CD4-positive, alpha-beta T cell treated with Interleukin-6 for 4 hours (primary cell): ENCODE measurements around the gene TNNT3.
"Not testable (repeated sequence)": the region's sequence is repeated elsewhere in the genome, so short reads cannot be mapped to it uniquely, and the experiment has no call there.

Experiments
- DNase-seq: peaks from one replicate; pipeline ENCODE4 v3.0.0-alpha.2; 2020; ENCODE audit warnings: mixed read lengths

TNNT3 gene

GRCh38 chr11:1936072-1936780, 16.7 kb downstream of the TNNT3 start:
- no peak for DNase-seq

GRCh38 chr11:1936781-1937615, 17.5 kb downstream of the TNNT3 start:
- DNase-seq: no peak

GRCh38 chr11:1937616-1938342, 18.3 kb downstream of the TNNT3 start:
- no peak for DNase-seq

GRCh38 chr11:1938343-1939005, 19.0 kb downstream of the TNNT3 start:
- no peak for DNase-seq

- DNase-seq: peak; percentile 13
Observed at GRCh38 chr11:1939006-1939625, 19.6 kb downstream of the TNNT3 start.

GRCh38 chr11:1939788-1940187, 20.3 kb downstream of the TNNT3 start:
- DNase-seq: not testable (repeated sequence)

GRCh38 chr11:1942558-1943260, 23.2 kb downstream of the TNNT3 start:
- no peak for DNase-seq

DNA sequence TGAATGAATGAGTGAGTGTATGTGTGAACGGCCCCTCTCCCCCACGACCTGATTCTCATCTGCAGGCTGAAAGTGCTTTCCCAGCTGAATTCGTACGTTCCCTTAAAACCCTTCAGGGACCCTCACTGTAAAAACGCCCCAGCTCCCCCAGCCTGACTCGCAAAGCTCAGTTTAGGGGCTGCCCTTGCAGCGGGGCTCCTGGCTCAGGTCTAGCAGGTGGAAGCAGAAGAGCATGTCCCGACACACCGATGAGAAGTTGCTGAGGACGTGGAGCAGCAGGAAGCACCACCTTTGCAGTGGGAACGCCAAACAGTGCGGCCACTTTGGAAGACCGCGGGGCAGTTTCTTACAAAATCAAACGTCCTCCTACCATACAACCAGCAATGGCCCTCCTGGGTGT, 24.1 kb downstream of the TNNT3 start:
- DNase-seq: no peak

GRCh38 chr11:1943977-1944376, 24.5 kb downstream of the TNNT3 start:
- DNase-seq: no peak

GRCh38 chr11:1946812-1947484, 27.4 kb downstream of the TNNT3 start, which contains the start of gene MRPL23:
TSS of gene MRPL23 (plus strand) at chr11:1947332. CDS start at chr11:1947363, 31 bp downstream.
- no peak for DNase-seq

DNA sequence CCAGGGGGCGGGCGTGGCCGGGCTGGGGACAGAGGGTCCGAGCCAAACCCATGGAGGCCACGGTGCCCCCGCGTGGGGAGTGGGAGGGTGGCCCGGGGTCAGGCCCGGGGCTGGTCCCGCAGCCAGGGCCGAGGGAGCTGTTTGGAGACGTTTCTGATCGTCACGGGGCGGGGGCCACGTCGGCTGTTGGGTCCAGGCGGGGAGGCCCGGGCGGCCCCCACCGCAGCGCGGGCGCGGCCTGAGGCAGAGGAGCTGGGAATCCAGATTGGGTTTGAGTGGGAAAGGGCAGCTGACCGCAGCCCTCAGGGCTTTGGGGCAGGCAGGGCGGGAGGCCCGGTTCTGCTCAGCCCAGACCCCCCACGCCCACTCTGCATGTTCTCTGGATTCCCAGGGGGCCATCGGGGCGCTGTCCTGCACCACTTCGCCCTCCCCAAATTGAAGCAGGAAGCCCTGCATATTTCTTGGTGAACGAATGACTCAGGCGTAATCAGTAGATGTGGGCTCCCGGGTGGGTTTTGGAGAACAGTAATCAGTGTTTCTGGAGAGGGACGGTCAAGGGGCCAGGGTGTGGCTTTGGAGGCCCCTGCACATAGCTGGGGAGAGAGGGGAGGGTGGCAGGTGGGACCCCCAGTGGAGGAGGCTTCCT, 28.2 kb downstream of the TNNT3 start:
- DNase-seq: no peak

- DNase-seq: no peak
Observed at GRCh38 chr11:1948389-1948788, 28.9 kb downstream of the TNNT3 start.

GRCh38 chr11:1949302-1949701, 29.8 kb downstream of the TNNT3 start:
- no peak for DNase-seq

GRCh38 chr11:1949922-1950321, 30.4 kb downstream of the TNNT3 start:
- DNase-seq: no peak

- DNase-seq: no peak
Observed at GRCh38 chr11:1952806-1953482, 33.4 kb downstream of the TNNT3 start.

- no peak for DNase-seq
Observed at GRCh38 chr11:1953489-1954266, 34.2 kb downstream of the TNNT3 start.

DNA sequence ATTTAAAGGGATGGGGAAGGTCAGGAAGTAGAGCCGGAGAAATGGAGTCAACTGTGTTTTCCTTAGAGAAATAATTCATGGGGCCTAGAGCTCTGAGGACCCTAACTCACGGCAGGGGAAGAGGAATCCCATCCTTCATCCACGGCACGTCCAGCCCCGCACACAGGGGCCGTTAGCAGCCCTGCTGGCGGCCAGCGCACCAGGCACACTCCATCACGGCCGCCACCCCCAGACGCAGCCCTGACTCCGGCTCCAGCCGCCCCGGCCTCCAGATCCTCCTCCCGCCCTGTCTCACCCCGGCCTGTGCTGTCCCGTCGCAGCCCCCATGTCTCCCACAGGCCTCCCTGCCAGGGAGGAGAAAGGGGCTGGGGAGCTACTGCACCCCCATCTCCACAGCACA, 38.9 kb downstream of the TNNT3 start:
- DNase-seq: no peak

DNA sequence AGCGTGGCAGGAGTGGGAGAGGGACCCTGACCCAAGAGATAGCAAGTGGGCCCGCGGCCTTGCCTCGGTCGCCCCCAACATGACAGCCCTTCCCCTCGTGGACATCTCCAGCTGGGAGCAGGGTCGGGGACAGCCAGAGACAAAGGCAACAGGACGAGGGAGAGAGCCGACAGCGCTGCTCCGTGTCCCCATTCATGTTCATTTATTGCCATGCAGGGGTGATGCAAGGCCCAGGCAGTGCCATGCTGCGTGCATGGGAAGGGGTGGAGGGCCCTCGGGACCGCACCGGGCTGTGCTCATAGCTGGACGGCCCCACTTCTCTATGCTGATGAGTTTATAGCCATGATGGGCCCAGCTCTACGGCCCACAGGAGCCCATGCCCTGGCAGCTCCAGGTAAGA, 40.3 kb downstream of the TNNT3 start:
- DNase-seq: no peak

DNA sequence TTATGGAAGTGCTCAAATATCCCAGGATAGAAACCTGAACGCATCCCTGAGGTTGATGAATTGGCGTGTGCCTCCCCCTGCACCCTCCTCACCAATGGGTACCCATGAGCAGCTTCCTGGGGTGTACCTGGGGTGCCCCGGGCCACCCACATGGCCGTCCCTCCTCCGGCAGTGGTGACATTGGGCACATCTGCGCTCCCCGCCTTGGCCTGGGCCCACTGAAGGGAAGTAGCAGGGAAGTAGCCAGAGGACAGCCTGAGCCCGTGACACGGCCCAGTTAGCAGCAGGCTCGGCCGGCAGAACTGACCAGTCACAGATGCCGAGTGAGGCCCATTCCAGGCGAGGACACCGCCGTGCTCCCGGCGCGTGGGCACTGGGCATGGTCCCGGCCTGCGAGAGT, 44.4 kb downstream of the TNNT3 start:
- no peak for DNase-seq
